HFF-Myc (cell line): ENCODE data around the gene MAP2K1.

Source experiments
- DNase-seq: peaks from one replicate; pipeline ENCODE4 v3.0.0-alpha.2; 2011; ENCODE audit warnings: low read depth; ENCODE audit errors: extremely low read depth
- H3K4me3 ChIP-seq: replicated peaks from 2 replicates; pipeline ENCODE4 v1.5.1; 2011; ENCODE audit warnings: low read depth, mild to moderate bottlenecking, control low read depth, low read length
- TF ChIP-seq, protein P1 (sequence below): IDR thresholded peaks from 2 replicates; pipeline ENCODE4 v1.5.1; 2012; ENCODE audit warnings: mild to moderate bottlenecking, low read depth, low read length, control low read depth; ENCODE audit errors: missing control alignments

Gene MAP2K1

DNA sequence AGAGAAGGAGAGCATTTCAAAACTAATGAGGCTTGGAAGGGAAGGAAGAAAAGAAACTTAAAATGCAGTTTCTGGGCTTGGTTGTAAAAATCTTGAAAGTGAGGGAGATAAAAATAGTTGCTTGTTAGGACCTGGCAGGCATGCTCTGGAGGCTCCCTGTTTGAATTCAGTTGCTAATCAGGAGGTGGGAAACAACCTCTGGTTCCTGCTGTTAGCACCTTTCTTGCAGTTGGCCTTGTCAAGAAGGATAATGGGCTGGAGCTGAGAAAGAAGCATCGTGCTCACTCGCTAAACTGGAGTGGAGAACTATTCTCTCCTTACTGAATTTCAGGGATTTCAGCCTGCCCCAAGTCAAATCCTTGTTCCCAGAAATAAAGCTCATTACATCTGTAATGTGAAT, 87.4 kb downstream of the MAP2K1 start:
- TF ChIP-seq, protein P1, sequence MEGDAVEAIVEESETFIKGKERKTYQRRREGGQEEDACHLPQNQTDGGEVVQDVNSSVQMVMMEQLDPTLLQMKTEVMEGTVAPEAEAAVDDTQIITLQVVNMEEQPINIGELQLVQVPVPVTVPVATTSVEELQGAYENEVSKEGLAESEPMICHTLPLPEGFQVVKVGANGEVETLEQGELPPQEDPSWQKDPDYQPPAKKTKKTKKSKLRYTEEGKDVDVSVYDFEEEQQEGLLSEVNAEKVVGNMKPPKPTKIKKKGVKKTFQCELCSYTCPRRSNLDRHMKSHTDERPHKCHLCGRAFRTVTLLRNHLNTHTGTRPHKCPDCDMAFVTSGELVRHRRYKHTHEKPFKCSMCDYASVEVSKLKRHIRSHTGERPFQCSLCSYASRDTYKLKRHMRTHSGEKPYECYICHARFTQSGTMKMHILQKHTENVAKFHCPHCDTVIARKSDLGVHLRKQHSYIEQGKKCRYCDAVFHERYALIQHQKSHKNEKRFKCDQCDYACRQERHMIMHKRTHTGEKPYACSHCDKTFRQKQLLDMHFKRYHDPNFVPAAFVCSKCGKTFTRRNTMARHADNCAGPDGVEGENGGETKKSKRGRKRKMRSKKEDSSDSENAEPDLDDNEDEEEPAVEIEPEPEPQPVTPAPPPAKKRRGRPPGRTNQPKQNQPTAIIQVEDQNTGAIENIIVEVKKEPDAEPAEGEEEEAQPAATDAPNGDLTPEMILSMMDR = no peak
- no peak for DNase-seq
- no peak overlapping the region for H3K4me3 ChIP-seq

DNA sequence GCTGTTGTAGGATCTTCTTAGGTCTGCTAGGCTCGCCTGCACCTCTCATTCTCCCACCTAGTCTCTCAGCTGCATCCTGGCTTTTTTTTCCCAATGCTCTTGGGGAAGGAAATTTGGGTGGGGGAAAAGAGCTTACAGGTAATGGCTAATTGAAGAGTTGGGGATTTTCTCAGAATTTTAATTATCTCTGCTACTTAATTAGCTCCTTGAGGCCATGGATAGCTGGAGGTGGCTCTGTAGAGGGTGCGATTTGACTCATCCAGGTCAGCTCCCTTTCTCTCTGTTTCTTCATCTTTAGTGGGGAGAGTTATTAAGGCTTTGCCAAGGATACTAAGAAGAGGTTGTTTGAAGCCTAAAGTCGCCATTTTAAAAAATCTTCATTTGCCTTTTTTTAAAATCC, 88.3 kb downstream of the MAP2K1 start:
- DNase-seq = no peak
- no peak overlapping the region for H3K4me3 ChIP-seq
- TF ChIP-seq, protein P1 = no peak

DNA sequence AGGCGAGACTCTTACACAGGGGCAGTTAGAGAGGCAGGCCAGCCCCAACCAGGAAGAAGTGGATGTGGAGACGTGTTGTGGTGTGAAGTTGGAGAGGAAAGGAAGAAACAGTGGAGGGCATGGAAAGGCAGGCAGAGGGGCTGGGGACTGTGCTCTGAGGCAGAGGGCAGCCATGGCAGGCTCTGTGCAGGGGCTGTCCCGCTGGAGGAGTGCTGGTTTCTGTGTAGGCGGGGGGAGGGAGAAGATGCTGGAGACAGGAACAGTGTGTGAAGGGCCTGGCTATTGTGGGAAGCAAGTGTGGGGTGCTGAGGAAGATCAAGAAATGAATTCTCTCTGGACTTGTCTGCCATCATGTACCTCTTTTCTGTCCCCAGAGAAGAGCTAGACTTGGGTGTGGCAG, 89.8 kb downstream of the MAP2K1 start:
- no peak overlapping the region for H3K4me3 ChIP-seq
- TF ChIP-seq, protein P1 = no peak
- no peak for DNase-seq

DNA sequence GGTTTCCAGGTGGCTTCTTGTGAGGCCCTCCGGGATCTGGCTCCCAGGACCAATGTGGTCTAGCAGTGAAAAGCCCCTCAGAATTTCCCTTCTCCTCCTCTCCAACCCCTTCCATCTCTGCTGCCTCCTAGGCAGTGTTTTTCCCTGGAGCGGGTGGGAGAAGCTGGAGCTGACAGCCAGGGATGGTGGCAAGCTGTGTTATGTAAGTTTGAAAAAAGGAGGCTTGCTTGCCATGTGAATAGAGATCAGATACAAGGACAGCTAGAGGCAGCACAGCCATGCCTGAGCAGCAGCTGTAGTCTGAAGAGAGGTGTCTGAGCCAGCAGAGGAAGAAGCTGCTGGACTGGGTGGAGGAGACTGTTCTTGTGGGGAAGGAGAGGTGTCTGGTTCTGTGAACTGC, 90.3 kb downstream of the MAP2K1 start:
- TF ChIP-seq, protein P1 = no peak
- no peak overlapping the region for H3K4me3 ChIP-seq
- DNase-seq = no peak

DNA sequence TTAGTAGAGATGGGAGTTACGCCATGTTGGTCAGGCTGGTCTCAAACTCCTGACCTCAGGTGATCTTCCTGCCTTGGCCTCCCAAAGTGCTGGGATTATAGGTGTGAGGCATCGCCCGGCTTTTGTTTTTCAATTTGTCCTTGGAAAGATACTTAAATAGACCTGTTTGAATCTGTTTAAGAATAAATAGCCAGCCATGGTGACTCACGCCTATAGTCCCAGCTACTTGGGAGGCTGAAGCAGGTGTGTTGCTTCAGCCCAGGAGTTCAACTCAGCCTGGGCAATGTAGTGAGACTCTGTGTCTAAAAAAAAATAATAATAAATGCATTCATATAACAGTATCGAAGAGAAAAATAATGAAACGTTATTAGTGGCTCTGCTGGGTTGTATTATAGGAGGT, 93.6 kb downstream of the MAP2K1 start:
- TF ChIP-seq, protein P1 = no peak
- H3K4me3 ChIP-seq = no peak overlapping the region
- no peak for DNase-seq

DNA sequence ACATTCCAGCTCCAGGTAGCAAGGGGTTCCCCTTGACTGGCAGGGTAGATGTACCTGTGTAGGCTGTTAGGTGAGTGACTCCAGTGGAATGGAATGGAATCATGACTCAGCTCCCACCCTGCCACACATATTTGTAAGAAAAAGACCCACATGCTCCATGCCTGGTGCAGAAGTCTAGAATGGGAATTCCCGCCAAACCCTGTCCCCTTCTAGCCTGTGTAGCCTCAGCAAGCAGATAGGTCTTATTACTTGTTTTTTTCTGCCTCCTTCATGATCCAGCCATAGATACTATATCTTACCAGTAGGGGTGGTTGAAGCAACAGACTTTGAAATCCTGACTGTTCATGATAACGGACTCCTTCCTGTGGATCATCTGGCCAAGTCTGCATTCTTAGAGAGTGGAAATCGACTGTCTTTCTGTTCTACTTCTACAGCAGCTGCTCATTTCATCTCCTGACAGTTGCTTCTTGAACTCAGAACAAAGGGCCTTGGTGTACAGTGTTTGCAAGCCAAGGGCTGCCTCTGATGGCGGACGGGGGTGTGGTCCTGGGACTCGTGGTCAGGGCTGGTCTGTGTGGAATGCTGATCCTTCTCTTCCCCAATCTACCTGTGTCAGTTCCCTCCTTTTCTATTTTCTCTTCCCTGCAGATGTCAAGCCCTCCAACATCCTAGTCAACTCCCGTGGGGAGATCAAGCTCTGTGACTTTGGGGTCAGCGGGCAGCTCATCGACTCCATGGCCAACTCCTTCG, 94.6 kb downstream of the MAP2K1 start:
- TF ChIP-seq, protein P1 = no peak
- H3K4me3 ChIP-seq = no peak overlapping the region
- DNase-seq = no peak

DNA sequence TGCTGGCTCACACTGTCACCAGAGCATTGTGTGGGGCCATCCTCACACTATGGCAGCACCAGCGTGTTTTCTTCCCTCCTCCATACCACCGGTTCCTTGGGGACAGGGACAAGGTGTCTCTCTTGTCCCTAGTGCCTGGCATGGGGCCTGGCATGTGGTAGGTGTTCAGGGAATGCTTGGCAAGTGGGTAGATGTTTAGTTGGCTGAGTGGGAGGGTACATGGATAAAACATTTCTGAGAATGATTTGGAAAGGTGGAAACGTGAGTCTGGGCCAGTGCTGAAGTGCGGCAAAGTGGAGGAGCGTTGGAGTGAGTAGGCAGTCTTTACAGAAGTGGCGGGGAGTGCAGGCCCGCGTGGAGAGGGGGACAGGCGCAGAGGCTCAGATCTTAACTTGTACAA, 95.8 kb downstream of the MAP2K1 start:
- DNase-seq = no peak
- H3K4me3 ChIP-seq = no peak overlapping the region
- TF ChIP-seq, protein P1 = no peak
